ENCODE results near the gene BCL6. TPM values are rescaled to one million over a fixed set of nuclear protein-coding genes. Genes with fewer than 3 reads are reported as not detected.

Gene BCL6
- 10 to 100 TPM; 12.1 to 13.2 TPM for total RNA-seq

DNA sequence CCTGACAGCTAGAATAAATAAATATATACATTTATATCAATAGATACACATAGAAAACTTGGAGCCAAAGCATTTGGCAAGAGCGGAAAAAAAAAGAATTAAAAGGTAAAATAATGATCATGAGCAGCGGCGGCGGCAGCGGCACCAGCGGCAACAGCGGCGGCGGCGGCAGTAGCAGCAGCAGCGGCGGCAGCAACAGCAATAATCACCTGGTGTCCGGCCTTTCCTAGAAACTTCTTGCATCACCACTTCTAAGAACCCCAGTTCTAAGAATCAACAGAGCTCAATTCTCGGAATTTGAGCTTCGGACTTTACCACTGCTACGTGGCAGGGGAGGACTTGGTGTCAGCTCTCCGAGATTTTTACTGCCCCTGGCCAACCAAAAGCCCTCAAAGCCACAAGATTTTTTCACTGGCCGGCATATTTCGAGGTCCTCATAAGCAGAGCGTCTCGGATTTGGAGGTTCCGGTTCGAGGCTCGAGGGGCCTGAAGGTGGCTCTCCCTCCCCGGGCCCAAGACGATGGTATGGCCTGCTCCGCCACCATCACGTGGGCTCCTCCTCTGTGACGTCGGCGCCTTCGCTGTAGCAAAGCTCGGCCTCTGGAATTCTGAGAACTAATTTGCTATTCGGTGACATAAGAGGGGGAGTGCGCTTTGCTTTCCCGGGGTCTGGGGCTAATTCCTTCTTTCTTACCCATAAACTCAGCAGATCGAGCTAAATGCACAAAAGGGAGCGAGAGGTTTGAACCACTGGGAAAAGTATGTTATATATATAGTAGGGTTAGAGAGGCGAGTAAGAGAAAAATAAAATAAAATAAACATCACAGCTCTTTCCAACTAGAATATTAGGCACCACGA lies at the start of gene BCL6:
Gene BCL6 (minus strand): TSS at position 268 of the 858 bp plus-strand sequence. CDS start 11,775 bp downstream, outside the sequence.
- H3K4me1 Mint-ChIP-seq = peaks cover 52% of the 10 kb centered on the region
- ATAC-seq (peak; percentile 50), DNase-seq (peak; percentile 94)
- peaks cover 4% of the 10 kb centered on the region for H3K27me3 Mint-ChIP-seq
- no peaks in the 10 kb centered on the region for H3K9me3 Mint-ChIP-seq (ENCODE audit: low read depth)
- peak within 1 kb of the TSS; percentile 98 for H3K4me3 Mint-ChIP-seq
- peak within 1 kb of the TSS; percentile 99 for H3K27ac Mint-ChIP-seq
- H3K36me3 Mint-ChIP-seq = peaks cover 10% of the 10 kb centered on the region
- CTCF ChIA-PET = interaction anchor here (0.9 to 6.3 kb wide), 15 partner anchors 17 to 1399 kb away, joined by 3 to 112 read pairs (median 5); no protein-coding TSS in a partner anchor

DNA sequence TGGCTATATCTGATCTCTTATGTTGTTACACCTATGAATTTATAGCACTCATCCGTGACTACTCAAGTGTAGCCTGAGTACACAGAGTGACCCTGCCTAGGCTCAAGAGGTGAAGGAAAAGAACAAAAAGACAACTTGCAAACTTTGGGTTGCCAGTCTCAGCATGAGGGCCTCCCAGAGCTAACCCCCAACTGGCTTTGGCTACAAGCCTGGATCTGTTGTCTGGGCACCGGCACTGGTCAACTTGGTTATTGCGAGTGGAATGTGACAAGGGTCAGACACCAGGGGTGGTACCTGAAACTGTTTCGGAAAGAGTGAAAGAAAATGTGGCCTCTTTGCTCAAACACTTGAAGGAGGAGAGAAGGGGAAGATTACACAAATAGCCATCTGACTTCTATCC lies 49.5 kb upstream of the BCL6 start:
- Mint-ChIP-seq H3K27ac (no peak overlapping the region), H3K36me3 (peaks cover 55% of the 10 kb centered on the region), H3K9me3 (ENCODE audit: low read depth) (peaks cover 7% of the 10 kb centered on the region), H3K4me1 (peaks cover 37% of the 10 kb centered on the region), H3K4me3 (no peak overlapping the region), H3K27me3 (no peaks in the 10 kb centered on the region)
- CTCF ChIA-PET = no interaction called here
- no peak for DNase-seq
- ATAC-seq = no peak

DNA sequence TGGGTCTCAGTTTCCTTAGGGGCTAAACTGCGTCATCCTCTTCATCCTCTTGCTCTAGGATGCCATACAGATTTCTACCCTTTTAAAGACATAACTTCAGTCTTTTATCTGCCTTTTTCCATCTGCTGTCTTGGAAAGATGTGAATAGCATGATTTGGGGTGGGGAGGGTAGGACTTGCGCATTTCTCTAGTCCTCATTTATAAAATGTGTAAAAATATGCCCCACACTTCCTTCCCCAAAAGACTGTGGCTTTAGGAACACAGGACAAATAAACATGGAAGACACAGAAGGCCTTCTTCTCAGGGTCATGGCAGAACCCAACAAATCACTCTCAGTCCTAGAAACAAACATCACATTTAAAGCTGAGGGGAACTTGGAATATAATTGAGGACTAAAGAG lies 48.4 kb upstream of the BCL6 start:
- Mint-ChIP-seq H3K27me3 (no peaks in the 10 kb centered on the region), H3K27ac (no peak overlapping the region), H3K36me3 (peaks cover 55% of the 10 kb centered on the region), H3K4me3 (no peak overlapping the region), H3K9me3 (ENCODE audit: low read depth) (peaks cover 7% of the 10 kb centered on the region), H3K4me1 (peaks cover 33% of the 10 kb centered on the region)
- CTCF ChIA-PET = no interaction called here
- DNase-seq (no peak), ATAC-seq (no peak)

DNA sequence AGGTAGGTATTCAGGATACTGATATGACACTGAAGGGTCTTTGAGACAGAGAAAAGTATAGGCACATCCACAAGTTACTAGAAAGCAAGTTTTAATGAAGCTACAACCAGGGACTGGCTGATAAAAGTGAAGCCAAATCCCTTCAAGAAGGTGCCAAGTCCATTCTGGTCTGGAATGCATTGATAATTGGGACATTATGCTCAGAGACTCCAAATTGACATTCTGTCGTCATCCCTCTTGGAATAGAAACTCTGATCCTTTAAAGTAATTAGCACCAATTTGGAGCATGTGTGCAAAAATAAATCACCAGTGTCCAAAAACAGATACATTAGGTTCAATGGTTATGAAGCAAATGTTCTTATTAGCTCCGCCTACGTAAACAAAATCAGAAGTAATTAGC lies 47.3 kb upstream of the BCL6 start:
- no peak for ATAC-seq
- Mint-ChIP-seq H3K4me1 (peaks cover 22% of the 10 kb centered on the region), H3K9me3 (ENCODE audit: low read depth) (peaks cover 4% of the 10 kb centered on the region), H3K4me3 (no peak overlapping the region), H3K27ac (no peak overlapping the region), H3K36me3 (peaks cover 49% of the 10 kb centered on the region), H3K27me3 (no peaks in the 10 kb centered on the region)
- CTCF ChIA-PET = interaction anchor here (1.5 kb wide), 1 partner anchor 15 kb away, joined by 3 read pairs; no protein-coding TSS in a partner anchor
- no peak for DNase-seq

DNA sequence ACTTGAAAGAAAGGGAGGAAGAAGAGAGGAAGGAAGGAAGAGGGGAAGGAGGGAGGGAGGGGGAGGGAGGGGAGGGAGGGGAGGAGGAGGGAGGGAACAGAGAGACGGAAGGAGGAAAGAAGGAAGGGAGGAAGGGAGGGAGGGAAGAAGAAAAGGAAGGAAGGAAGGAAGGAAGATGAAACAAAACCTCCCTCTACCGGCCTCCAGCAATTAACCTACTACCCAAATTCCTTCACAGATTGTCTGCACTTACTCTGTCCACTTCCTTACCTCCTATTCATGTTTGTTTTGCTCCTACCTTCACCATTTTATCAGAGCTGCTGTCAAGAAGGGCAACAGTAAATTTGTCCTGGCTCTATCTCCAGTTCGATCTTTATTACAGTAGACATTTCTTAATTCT lies 44.6 kb upstream of the BCL6 start:
- no peak for DNase-seq
- H3K27me3 Mint-ChIP-seq = no peaks in the 10 kb centered on the region
- CTCF ChIA-PET = no interaction called here
- no peak for ATAC-seq
- H3K36me3 Mint-ChIP-seq = peaks cover 33% of the 10 kb centered on the region
- no peak overlapping the region for H3K4me3 Mint-ChIP-seq
- H3K9me3 Mint-ChIP-seq (ENCODE audit: low read depth) = peaks cover 3% of the 10 kb centered on the region
- H3K4me1 Mint-ChIP-seq = peaks cover 20% of the 10 kb centered on the region
- no peak overlapping the region for H3K27ac Mint-ChIP-seq

DNA sequence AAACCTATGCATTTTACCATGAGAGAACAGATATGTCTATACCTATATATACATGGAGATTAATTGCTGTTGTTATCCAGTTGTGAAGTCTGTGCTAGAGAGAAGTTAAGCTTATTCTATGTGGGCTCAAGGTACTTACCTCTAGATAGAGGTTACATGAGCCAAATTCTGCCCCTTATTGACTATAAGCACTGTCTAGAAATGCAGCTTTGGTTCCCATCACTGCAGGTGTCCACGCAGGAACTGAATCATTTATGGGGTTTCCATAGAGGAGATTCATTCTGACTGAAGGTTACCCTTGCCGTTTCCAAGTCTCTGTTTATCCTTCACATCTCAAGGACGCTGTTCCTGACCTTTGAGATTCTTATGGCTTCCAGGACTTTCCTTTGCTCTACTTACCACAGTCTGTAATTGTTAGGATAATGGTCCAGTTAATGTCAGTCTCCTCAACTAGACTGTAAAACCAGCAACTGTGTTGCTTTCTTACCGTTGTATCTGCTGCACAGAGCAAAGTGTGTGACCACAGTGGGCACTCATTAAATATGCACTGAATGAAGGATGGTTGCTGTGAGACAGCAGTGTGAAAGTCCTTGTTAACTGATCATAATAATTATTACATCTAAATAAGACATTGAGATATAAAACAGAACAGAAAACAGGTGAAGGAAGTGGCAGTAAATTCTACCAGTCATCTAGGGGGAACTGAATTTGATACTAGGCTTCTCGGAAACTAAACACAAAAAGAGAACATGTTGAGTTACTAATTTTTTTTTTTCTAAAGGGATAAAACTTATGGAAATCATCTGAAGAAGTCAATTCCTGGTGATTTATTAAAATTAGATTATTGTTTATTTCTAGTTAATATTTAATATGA lies 44.0 kb upstream of the BCL6 start:
- CTCF ChIA-PET = interaction anchor here (1.1 to 2.1 kb wide), 4 partner anchors 8 to 24 kb away, joined by 3 to 5 read pairs (median 4); no protein-coding TSS in a partner anchor
- Mint-ChIP-seq H3K27me3 (no peaks in the 10 kb centered on the region), H3K27ac (no peak overlapping the region), H3K4me3 (no peak overlapping the region), H3K9me3 (ENCODE audit: low read depth) (peaks cover 3% of the 10 kb centered on the region), H3K4me1 (peaks cover 20% of the 10 kb centered on the region), H3K36me3 (peaks cover 29% of the 10 kb centered on the region)
- DNase-seq (no peak), ATAC-seq (no peak)

DNA sequence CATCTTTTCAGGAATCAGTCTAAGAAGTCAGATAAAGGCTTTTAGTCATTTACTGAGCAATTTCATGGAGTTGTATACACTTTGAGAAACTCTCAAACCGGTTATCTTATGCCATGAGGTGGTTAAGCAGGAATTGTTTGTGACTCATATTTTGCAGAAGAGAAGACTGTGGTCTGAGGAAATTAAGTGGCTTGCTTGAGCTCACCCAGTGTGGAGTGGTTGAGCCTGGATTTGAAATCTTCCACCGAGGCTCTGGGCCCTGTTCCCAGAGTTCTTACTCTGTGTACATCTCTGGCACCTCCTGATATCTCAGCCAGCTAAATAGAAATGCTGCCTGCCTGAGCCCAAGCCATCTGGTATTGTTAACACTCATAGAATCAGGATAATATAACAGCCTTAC lies 37.8 kb upstream of the BCL6 start:
- peaks cover 8% of the 10 kb centered on the region for H3K36me3 Mint-ChIP-seq
- H3K27me3 Mint-ChIP-seq = no peaks in the 10 kb centered on the region
- H3K4me3 Mint-ChIP-seq = no peak overlapping the region
- peak; percentile 30 for ATAC-seq
- H3K4me1 Mint-ChIP-seq = peaks cover 31% of the 10 kb centered on the region
- no peak for DNase-seq
- peak overlapping the region; percentile 52 for H3K27ac Mint-ChIP-seq
- no peaks in the 10 kb centered on the region for H3K9me3 Mint-ChIP-seq (ENCODE audit: low read depth)
- CTCF ChIA-PET = interaction anchor here (0.9 kb wide), 1 partner anchor 14 kb away, joined by 3 read pairs; no protein-coding TSS in a partner anchor

DNA sequence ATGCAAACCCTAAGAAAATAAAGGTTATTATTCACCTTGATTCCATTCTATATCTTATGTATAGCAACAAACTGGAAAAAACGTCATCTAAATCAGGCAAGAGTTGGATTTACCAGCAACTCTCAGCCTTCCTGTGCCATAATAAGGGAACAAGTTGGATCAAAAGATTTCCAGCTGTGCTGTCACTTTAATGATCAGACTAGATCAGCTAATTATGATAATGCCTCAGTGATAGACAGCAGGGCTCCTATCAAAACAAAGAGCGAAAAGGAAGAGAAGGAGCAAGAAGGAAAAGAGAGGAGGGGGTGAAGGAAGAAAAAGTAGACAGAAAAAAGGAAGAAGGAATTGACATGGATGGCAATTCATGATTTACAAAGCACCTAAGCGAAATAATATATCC lies 36.7 kb upstream of the BCL6 start:
- CTCF ChIA-PET = no interaction called here
- no peak for ATAC-seq
- H3K4me1 Mint-ChIP-seq = peaks cover 42% of the 10 kb centered on the region

DNA sequence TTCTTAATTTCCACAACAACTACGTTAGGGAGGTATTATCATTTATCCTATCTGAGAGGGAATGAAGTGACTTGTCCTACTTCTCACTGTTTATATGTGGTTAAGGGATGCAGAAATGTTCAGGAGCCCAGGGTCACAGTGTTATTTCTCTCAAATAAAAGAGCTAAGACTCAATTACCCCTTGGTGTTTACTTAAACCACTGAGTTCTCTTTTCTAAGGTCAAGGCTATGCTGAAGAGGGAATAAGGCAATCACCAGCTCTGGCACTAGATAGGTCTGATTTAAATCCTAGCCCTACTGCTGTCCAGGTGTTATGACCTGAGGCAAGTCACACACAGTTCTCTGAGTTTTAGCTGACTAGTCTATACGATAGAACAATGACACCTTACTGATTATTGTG lies 35.7 kb upstream of the BCL6 start:
- Mint-ChIP-seq H3K4me3 (no peak overlapping the region), H3K27me3 (no peaks in the 10 kb centered on the region), H3K9me3 (ENCODE audit: low read depth) (no peaks in the 10 kb centered on the region), H3K36me3 (peaks cover 9% of the 10 kb centered on the region), H3K27ac (no peak overlapping the region), H3K4me1 (peaks cover 47% of the 10 kb centered on the region)
- DNase-seq (no peak), ATAC-seq (no peak)
- CTCF ChIA-PET = interaction anchor here (1.0 kb wide), 1 partner anchor 25 kb away, joined by 3 read pairs; no protein-coding TSS in a partner anchor

More for the DNA sequence above, 36.7 kb upstream of the BCL6 start:
- peaks cover 9% of the 10 kb centered on the region for H3K36me3 Mint-ChIP-seq
- H3K9me3 Mint-ChIP-seq (ENCODE audit: low read depth) = no peaks in the 10 kb centered on the region
- H3K4me3 Mint-ChIP-seq = no peak overlapping the region
- no peak for DNase-seq
- no peaks in the 10 kb centered on the region for H3K27me3 Mint-ChIP-seq
- H3K27ac Mint-ChIP-seq = no peak overlapping the region

DNA sequence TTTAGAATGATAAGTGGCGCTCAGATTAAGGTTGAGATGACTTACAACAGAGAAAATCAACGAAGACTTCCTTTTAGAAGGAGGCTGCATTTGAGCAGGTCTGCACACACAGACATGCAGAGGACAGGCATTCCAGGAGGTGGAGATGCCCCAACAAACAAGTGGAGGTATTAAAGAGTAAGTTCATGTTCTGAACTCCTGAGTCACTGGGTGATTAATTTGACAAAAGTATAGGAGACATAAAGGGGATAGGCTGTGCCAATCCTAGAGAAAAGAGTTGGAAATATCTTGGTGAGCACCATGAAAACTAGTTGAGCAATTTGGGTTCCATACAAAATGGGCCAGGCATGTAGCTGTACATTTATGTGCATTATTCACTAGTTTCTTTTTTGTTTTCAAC lies 33.5 kb upstream of the BCL6 start:
- no peak for DNase-seq
- Mint-ChIP-seq H3K9me3 (ENCODE audit: low read depth) (no peaks in the 10 kb centered on the region), H3K27ac (peak overlapping the region; percentile 60), H3K4me1 (peaks cover 55% of the 10 kb centered on the region), H3K27me3 (no peaks in the 10 kb centered on the region), H3K4me3 (no peak overlapping the region), H3K36me3 (peaks cover 8% of the 10 kb centered on the region)
- CTCF ChIA-PET = interaction anchor here (0.9 to 4.0 kb wide), 3 partner anchors 21 to 38 kb away, joined by 3 to 14 read pairs (median 4); no protein-coding TSS in a partner anchor
- ATAC-seq = no peak

DNA sequence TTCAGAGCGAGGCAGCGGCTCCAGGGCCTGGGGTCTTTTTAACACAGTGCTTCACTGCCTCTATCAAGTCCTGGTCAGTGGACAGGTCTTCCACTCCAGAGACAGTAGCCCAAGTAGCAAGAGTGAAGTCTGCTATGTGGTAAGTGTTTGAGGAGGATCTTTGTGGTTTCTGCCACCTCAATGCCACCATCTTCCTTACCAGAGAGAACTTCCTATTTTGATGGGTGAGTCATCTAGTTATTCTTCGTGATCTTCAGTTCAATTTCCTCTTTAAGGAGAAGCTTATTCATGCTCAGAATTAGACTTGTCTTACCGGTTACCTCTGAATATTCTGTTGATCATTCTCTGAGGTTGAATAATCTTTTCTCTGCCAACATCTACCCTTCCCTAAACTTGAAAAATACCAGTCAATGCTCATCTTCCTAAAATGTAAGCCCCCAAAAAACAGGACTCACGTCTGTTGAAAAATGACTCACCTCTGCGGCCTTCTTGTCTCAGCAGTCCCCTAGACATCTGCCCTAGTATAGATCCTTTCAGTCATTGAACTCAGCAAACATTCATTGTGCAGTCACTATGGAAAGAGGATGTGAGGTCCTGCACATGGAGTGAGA lies 32.2 kb upstream of the BCL6 start:
- CTCF ChIA-PET = interaction anchor here (0.9 to 4.0 kb wide), 4 partner anchors 14 to 378 kb away, joined by 3 to 14 read pairs (median 3); no protein-coding TSS in a partner anchor
- peak; percentile 85 for ATAC-seq
- H3K4me3 Mint-ChIP-seq = peak overlapping the region; percentile 34
- DNase-seq = peak; percentile 84
- H3K27ac Mint-ChIP-seq = peak overlapping the region; percentile 89
- H3K4me1 Mint-ChIP-seq = peaks cover 48% of the 10 kb centered on the region
- H3K27me3 Mint-ChIP-seq = no peaks in the 10 kb centered on the region
- no peaks in the 10 kb centered on the region for H3K9me3 Mint-ChIP-seq (ENCODE audit: low read depth)
- H3K36me3 Mint-ChIP-seq = peaks cover 9% of the 10 kb centered on the region

DNA sequence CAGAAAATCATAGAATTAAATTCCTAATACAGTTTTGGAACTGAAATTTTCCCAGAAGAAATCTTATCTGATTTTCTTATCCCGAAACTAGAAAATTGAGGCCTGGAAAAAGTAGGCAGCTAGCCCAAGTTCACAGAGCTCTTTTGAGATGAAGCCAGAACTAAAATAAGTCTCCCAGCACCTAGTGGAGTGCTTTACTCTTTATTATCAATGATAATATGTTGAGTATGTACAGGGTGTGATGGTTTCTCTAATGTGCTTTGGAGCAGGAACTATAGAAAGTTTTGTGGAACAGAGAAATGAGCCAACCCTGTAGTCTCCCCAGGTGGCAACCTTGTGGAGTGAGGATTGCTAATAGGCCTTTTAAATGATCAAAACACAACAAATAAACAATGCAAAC lies 30.3 kb upstream of the BCL6 start:
- peaks cover 41% of the 10 kb centered on the region for H3K4me1 Mint-ChIP-seq
- H3K36me3 Mint-ChIP-seq = peaks cover 12% of the 10 kb centered on the region
- no peak for ATAC-seq
- DNase-seq = no peak
- no peak overlapping the region for H3K27ac Mint-ChIP-seq
- no peaks in the 10 kb centered on the region for H3K27me3 Mint-ChIP-seq
- CTCF ChIA-PET = interaction anchor here (0.9 kb wide), 1 partner anchor 224 kb away, joined by 4 read pairs; no protein-coding TSS in a partner anchor
- H3K9me3 Mint-ChIP-seq (ENCODE audit: low read depth) = no peaks in the 10 kb centered on the region
- H3K4me3 Mint-ChIP-seq = no peak overlapping the region

Data from activated CD8-positive, alpha-beta memory T cell treated with anti-CD3 and anti-CD28 coated beads, Interleukin-2, amount 10 ng/mL, durations not matched to agents 7 days and 5 days (primary cell).